ENCODE results near the gene SPATA31C1. TPM values are rescaled to one million over a fixed set of nuclear protein-coding genes. Genes with fewer than 3 reads are reported as not detected.

Gene SPATA31C1
- total RNA-seq, 6 experiments from 2014 or later: not detected

DNA sequence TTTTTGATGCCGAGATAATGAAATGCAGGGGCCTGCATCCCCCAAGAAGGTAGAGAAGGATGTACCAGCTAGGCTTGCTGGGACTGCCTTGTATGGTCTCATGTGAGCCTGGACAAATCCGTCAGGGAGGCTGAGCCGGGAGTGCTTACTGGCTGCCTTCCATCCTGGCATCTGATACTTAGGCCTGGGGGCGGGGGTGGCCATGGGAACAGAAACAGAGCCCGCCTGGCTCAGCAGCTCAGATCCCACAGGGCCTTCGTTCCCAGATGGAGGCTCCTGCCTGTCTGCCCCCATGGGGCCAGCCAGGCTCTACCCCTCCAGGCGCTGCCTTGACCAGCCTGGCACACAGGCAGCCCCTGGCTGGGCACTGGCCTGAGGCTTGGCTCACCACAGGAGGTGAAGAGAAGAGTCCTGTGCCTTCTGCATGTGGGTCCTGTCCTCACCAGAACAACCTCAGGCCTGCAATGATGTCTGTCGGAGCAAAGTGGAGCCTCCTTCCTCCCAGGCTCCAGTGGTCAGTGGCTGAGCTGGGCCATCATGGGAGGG lies 45.6 kb upstream of the SPATA31C1 start:
- ATAC-seq (no peak), DNase-seq (no peak)
- H3K4me3 ChIP-seq: no peak overlapping the region
- H3K9me3 ChIP-seq: no peaks in the 10 kb centered on the region
- WGBS (ENCODE audit: insufficient coverage, low coverage, low lambda C conversion rate, missing lambda C conversion rate): 60% methylated on average over 1 of the region's 8 CpGs
- intact Hi-C loops (cut with DNase I): no loop called here
- H3K36me3 ChIP-seq: no peaks in the 10 kb centered on the region
- H3K27ac ChIP-seq: no peak overlapping the region
- TF ChIP-seq, protein P1, sequence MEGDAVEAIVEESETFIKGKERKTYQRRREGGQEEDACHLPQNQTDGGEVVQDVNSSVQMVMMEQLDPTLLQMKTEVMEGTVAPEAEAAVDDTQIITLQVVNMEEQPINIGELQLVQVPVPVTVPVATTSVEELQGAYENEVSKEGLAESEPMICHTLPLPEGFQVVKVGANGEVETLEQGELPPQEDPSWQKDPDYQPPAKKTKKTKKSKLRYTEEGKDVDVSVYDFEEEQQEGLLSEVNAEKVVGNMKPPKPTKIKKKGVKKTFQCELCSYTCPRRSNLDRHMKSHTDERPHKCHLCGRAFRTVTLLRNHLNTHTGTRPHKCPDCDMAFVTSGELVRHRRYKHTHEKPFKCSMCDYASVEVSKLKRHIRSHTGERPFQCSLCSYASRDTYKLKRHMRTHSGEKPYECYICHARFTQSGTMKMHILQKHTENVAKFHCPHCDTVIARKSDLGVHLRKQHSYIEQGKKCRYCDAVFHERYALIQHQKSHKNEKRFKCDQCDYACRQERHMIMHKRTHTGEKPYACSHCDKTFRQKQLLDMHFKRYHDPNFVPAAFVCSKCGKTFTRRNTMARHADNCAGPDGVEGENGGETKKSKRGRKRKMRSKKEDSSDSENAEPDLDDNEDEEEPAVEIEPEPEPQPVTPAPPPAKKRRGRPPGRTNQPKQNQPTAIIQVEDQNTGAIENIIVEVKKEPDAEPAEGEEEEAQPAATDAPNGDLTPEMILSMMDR (IDR thresholded peaks at IDR 0.05): no peak
- H3K4me1 ChIP-seq: no peaks in the 10 kb centered on the region
- no peaks in the 10 kb centered on the region for H3K27me3 ChIP-seq

DNA sequence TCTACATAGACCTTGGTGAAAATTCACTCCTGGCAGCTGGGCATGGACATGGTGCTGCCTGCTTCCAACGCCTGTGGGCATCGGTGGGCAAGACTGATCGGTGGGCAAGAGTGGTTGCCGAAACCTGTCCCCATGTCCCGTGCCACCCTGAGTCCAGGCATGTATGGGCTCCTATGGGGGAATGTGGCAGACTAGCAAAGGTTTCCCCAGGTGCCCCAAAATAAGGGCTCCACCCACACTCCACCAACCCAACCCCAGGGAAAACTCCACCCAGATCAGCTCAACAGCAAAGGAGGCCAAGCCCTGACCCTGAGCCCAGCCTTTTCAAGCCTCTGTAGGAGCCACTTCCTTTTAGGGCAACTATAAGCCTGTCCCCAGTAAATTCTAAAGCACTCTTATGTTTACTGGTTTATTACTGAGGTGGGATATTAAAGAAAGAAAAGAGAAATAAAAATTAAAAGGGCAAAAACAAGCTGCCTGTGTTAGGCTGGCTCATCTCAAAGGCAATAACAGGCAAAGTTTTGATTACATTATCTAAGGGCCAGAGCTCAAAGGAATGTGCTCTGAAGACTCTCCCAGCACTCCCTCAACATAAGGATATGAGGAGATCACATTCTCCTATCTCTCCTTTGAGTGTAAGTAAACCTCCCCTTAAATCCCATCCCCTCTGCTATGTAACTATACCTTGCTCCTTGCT lies 44.0 kb upstream of the SPATA31C1 start:
- intact Hi-C loops (cut with DNase I): no loop called here
- DNase-seq (no peak), ATAC-seq (no peak)
- H3K36me3 ChIP-seq: no peaks in the 10 kb centered on the region
- H3K27ac ChIP-seq: no peak overlapping the region
- H3K9me3 ChIP-seq: no peaks in the 10 kb centered on the region
- H3K4me1 ChIP-seq: no peaks in the 10 kb centered on the region
- TF ChIP-seq, protein P1 (IDR thresholded peaks at IDR 0.05): no peak
- no peak for TF ChIP-seq POLR2A (IDR thresholded peaks at IDR 0.05)
- no peak overlapping the region for H3K4me3 ChIP-seq
- 94% methylated on average over 3 of the region's 5 CpGs for WGBS (ENCODE audit: insufficient coverage, low coverage, low lambda C conversion rate, missing lambda C conversion rate)
- no peaks in the 10 kb centered on the region for H3K27me3 ChIP-seq

DNA sequence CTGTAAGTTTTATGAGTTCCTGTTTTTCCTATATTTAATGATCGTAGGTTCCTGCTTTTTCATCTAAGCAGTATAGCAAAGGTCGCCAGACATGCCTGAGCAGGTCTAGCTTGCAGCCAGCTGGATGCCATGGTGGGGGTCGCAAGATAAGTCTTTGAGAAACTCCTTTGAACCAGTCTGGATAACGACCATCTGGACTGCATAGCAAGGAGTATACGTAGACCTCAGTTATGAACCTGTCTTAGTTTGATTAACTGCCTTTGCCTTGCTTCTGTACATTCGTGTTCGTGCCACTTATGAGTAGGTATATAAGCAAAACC lies 43.5 kb upstream of the SPATA31C1 start:
- ATAC-seq: no peak
- no peaks in the 10 kb centered on the region for H3K36me3 ChIP-seq

DNA sequence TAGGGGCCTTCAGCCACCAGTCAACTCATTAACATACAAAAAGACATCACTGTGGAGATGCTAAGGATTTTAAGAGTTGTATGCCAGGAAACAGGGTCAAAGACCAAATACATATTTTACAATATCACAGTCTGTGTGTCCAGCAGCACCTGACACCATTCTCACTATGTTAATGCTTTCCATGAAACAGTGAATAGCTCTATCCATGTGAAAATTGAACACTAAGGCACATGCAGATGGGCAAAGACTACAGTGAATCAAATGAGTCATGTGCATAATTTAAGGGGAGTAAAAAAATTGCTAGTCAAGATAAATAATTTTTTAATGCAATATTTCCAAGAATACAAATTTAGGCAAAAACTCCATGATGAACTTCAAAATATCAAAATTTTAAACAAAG lies 42.7 kb upstream of the SPATA31C1 start:
- DNase-seq (no peak), ATAC-seq (no peak)
- intact Hi-C loops (cut with DNase I): no loop called here
- no peak overlapping the region for H3K27ac ChIP-seq
- H3K36me3 ChIP-seq: no peaks in the 10 kb centered on the region
- H3K4me3 ChIP-seq: no peak overlapping the region
- no peaks in the 10 kb centered on the region for H3K27me3 ChIP-seq
- no peak for TF ChIP-seq POLR2A (IDR thresholded peaks at IDR 0.05)
- TF ChIP-seq, protein P1 (IDR thresholded peaks at IDR 0.05): no peak
- no peaks in the 10 kb centered on the region for H3K4me1 ChIP-seq
- no peaks in the 10 kb centered on the region for H3K9me3 ChIP-seq

More for the DNA sequence above, 43.5 kb upstream of the SPATA31C1 start:
- no peaks in the 10 kb centered on the region for H3K9me3 ChIP-seq
- DNase-seq: no peak
- no peak overlapping the region for H3K4me3 ChIP-seq
- TF ChIP-seq, protein P1 (IDR thresholded peaks at IDR 0.05): no peak
- no peak for TF ChIP-seq POLR2A (IDR thresholded peaks at IDR 0.05)
- H3K27ac ChIP-seq: no peak overlapping the region
- 63% methylated on average over 6 of the region's 7 CpGs for WGBS (ENCODE audit: insufficient coverage, low coverage, low lambda C conversion rate, missing lambda C conversion rate)
- no peaks in the 10 kb centered on the region for H3K4me1 ChIP-seq
- intact Hi-C loops (cut with DNase I): no loop called here
- H3K27me3 ChIP-seq: no peaks in the 10 kb centered on the region
